SK-N-SH treated with all-trans-retinoic acid at 6 μM for 48 hours (cell line): Measurements from ENCODE around the gene EEF1AKMT3.

Source experiments
- ATAC-seq: fragments of 200-7000 bp; cut with Tn5 transposase; 3 replicates; pipeline ENCODE4 v1.9.1; 2020; ENCODE audit warnings: mild to moderate bottlenecking, moderate library complexity
- ARNTL ChIP-seq: fragments of 450-650 bp; formaldehyde crosslinking; IDR thresholded peaks from 2 replicates; pipeline ENCODE4 v1.5.0; 2020; ENCODE audit warnings: low read depth, mild to moderate bottlenecking, moderate library complexity, borderline replicate concordance
- BACH2 ChIP-seq: fragments of 250-450 bp; sonication (Bioruptor Pico); IDR thresholded peaks from 2 replicates; pipeline ENCODE4 v1.9.0; 2021; ENCODE audit warnings: mild to moderate bottlenecking, borderline replicate concordance
- CSDC2 ChIP-seq: fragments of 250-450 bp; sonication (Bioruptor Pico); IDR thresholded peaks from 2 replicates; pipeline ENCODE4 v1.5.0; 2020; ENCODE audit warnings: mild to moderate bottlenecking, moderate library complexity
- ESRRG ChIP-seq: fragments of 250-450 bp; sonication (Bioruptor Pico); IDR thresholded peaks from 2 replicates; pipeline ENCODE4 v1.6.1; 2021; ENCODE audit warnings: mild to moderate bottlenecking
- GLIS3 ChIP-seq: fragments of 250-450 bp; sonication (Bioruptor Pico); IDR thresholded peaks from 2 replicates; pipeline ENCODE4 v1.5.0; 2020; ENCODE audit warnings: mild to moderate bottlenecking, moderate library complexity
- ISL1 ChIP-seq: fragments of 250-450 bp; sonication (Bioruptor Pico); IDR thresholded peaks from 2 replicates; pipeline ENCODE4 v2.1.2; 2022; ENCODE audit warnings: mild to moderate bottlenecking, moderate library complexity
- PPARA ChIP-seq: fragments of 250-450 bp; sonication (Bioruptor Pico); IDR thresholded peaks from 2 replicates; pipeline ENCODE4 v1.5.0; 2020; ENCODE audit warnings: mild to moderate bottlenecking, borderline replicate concordance
- RARB ChIP-seq: fragments of 250-450 bp; sonication (Bioruptor Pico); IDR thresholded peaks from 2 replicates; pipeline ENCODE4 v1.8.0; 2021; ENCODE audit warnings: mild to moderate bottlenecking, moderate library complexity
- SNAI2 ChIP-seq: fragments of 250-450 bp; sonication (Bioruptor Pico); IDR thresholded peaks from 2 replicates; pipeline ENCODE4 v1.5.0; 2020; ENCODE audit warnings: mild to moderate bottlenecking, moderate library complexity
- TCF4 ChIP-seq: fragments of 250-450 bp; sonication (Bioruptor Pico); IDR thresholded peaks from 2 replicates; pipeline ENCODE4 v1.8.0; 2021; ENCODE audit warnings: mild to moderate bottlenecking, moderate library complexity, borderline replicate concordance
- TOX ChIP-seq: fragments of 250-450 bp; sonication (Bioruptor Pico); IDR thresholded peaks from 2 replicates; pipeline ENCODE4 v1.8.0; 2021; ENCODE audit warnings: mild to moderate bottlenecking, moderate library complexity, borderline replicate concordance
- ZC3H10 ChIP-seq: fragments of 250-450 bp; sonication (Bioruptor Pico); IDR thresholded peaks from 2 replicates; pipeline ENCODE4 v1.5.1; 2021; ENCODE audit warnings: mild to moderate bottlenecking, moderate library complexity
- ZFP3 ChIP-seq: fragments of 250-450 bp; sonication (Bioruptor Pico); IDR thresholded peaks from 2 replicates; pipeline ENCODE4 v1.5.0; 2020; ENCODE audit warnings: mild to moderate bottlenecking, moderate library complexity
- ZFP30 ChIP-seq: fragments of 450-650 bp; formaldehyde crosslinking; IDR thresholded peaks from 2 replicates; pipeline ENCODE4 v1.5.0; 2022; ENCODE audit warnings: mild to moderate bottlenecking, moderate library complexity
- ZNF565 ChIP-seq: fragments of 450-650 bp; formaldehyde crosslinking; conservative IDR thresholded peaks from 2 replicates; pipeline ENCODE4 v1.5.0; 2020; ENCODE audit warnings: low read depth, mild to moderate bottlenecking, moderate library complexity
- ZNF70 ChIP-seq: fragments of 450-650 bp; formaldehyde crosslinking; IDR thresholded peaks from 2 replicates; pipeline ENCODE4 v1.5.0; 2020; ENCODE audit warnings: mild to moderate bottlenecking, moderate library complexity
- ZNF8 ChIP-seq: fragments of 450-650 bp; formaldehyde crosslinking; IDR thresholded peaks from 2 replicates; pipeline ENCODE4 v1.5.0; 2020; ENCODE audit warnings: mild to moderate bottlenecking, moderate library complexity
- TF ChIP-seq, protein P1 (sequence below): fragments of 250-450 bp; sonication (Bioruptor Pico); IDR thresholded peaks from 2 replicates; pipeline ENCODE4 v1.5.0; 2020; ENCODE audit warnings: mild to moderate bottlenecking, moderate library complexity
- TF ChIP-seq, protein P2 (sequence below): fragments of 250-450 bp; sonication (Bioruptor Pico); IDR thresholded peaks from 2 replicates; pipeline ENCODE4 v1.5.1; 2021; ENCODE audit warnings: mild to moderate bottlenecking, moderate library complexity
- TF ChIP-seq, protein P3 (sequence below): fragments of 250-450 bp; sonication (Bioruptor Pico); IDR thresholded peaks from 2 replicates; pipeline ENCODE4 v1.5.1; 2020; ENCODE audit warnings: low read depth, mild to moderate bottlenecking, moderate library complexity
- TF ChIP-seq, protein P4 (sequence below): fragments of 250-450 bp; sonication (Bioruptor Pico); IDR thresholded peaks from 2 replicates; pipeline ENCODE4 v1.8.0; 2021; ENCODE audit warnings: low read depth, mild to moderate bottlenecking, moderate library complexity, borderline replicate concordance

Gene EEF1AKMT3

DNA sequence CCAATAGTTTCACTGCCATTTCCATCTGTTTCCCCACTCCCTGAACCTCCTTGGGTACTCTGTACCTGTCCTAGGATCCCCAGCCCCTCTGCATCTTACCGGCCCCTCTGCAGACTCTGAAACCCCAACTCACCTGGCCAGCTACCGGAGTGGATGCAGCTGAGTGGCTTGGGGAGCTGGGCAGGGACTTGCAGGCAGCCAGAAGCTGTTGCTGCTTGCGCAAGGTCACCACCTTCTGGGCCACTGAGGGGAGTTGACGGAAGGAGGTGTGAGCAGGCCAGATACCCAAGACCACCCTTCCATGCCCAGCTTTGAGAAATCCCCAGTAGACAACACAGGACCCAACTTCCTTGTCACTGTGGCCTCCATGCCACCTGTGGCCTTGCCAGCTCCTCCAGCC, 40.1 kb upstream of the EEF1AKMT3 start:
- no peak for TF ChIP-seq ZFP30 (CRISPR knock-in tag)
- TF ChIP-seq PPARA (CRISPR knock-in tag): no peak
- TF ChIP-seq ESRRG: no peak
- no peak for TF ChIP-seq ZFP3
- no peak for TF ChIP-seq ARNTL (CRISPR knock-in tag)
- TF ChIP-seq, protein P1, sequence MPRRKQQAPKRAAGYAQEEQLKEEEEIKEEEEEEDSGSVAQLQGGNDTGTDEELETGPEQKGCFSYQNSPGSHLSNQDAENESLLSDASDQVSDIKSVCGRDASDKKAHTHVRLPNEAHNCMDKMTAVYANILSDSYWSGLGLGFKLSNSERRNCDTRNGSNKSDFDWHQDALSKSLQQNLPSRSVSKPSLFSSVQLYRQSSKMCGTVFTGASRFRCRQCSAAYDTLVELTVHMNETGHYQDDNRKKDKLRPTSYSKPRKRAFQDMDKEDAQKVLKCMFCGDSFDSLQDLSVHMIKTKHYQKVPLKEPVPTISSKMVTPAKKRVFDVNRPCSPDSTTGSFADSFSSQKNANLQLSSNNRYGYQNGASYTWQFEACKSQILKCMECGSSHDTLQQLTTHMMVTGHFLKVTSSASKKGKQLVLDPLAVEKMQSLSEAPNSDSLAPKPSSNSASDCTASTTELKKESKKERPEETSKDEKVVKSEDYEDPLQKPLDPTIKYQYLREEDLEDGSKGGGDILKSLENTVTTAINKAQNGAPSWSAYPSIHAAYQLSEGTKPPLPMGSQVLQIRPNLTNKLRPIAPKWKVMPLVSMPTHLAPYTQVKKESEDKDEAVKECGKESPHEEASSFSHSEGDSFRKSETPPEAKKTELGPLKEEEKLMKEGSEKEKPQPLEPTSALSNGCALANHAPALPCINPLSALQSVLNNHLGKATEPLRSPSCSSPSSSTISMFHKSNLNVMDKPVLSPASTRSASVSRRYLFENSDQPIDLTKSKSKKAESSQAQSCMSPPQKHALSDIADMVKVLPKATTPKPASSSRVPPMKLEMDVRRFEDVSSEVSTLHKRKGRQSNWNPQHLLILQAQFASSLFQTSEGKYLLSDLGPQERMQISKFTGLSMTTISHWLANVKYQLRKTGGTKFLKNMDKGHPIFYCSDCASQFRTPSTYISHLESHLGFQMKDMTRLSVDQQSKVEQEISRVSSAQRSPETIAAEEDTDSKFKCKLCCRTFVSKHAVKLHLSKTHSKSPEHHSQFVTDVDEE (CRISPR knock-in tag): no peak
- TF ChIP-seq ISL1 (CRISPR knock-in tag): no peak
- no peak for ATAC-seq

DNA sequence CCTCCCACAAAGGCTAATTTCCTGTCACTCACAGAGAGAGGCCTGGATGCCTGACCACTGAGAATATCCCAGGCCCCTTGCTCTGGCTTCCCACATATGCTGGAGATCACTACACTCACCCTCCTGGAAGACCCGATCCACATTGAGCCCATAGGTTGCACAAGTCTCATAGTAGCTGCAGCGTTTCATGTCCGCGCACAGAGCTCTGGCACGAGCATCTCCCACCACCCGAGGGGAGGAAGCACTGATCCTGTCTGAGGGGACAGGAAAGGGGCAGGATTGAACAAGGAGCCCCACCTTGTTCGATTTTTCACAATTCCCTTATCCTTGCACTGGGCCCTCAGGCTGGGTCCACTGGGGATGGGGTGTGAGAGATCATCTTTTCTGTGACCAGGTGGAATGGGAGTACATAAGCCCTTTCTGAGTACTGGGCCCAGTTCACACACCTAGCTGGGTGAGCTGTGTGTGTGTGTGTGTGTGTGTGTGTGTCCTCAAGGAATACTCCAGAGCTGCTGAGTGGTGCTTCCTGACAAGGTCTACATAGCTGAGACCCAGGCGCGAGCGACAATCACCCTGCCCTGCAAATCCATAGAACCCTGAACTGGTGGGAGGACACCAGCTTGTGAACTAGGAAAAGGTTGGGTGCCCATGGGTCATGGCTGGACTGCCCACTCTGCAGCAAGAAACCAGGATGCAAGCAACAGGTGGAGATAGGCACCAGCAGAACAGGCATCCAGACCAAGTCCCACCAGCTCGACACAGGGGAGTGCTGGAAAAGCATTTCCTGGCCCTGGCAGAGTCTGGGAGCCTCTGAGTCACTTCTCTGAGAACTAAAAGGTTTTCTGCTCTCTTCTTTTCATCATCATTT, 39.5 kb upstream of the EEF1AKMT3 start:
- no peak for ATAC-seq
- no peak for TF ChIP-seq ZFP3

DNA sequence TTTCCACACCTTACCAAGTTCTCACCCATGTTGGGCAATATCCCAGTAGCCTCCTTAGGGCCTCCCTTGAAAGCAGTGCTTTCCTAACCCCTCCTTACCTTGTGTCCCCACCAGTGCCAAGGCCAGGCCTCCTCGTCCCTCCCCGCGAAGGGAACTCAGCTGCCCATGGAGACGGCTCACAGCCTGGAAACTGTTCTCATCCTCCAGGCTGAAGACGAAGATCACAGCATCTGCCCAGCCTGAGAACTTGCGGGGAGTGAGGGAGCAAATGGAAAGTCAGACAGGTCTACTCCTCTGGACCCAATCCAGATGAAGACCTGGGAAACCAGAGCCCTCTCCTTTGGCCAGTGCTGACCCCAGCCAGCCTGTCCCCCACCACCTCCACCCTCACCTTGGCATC, 38.5 kb upstream of the EEF1AKMT3 start:
- no peak for ATAC-seq
- TF ChIP-seq ZNF8 (CRISPR knock-in tag) (no peak), SNAI2 (no peak), PPARA (CRISPR knock-in tag) (no peak), GLIS3 (CRISPR knock-in tag) (no peak), CSDC2 (CRISPR knock-in tag) (no peak), ARNTL (CRISPR knock-in tag) (no peak), RARB (CRISPR knock-in tag) (no peak), TCF4 (CRISPR knock-in tag) (no peak), TOX (CRISPR knock-in tag) (no peak), ZFP3 (no peak), ZNF565 (no peak), ZFP30 (CRISPR knock-in tag) (no peak), ESRRG (no peak), ISL1 (CRISPR knock-in tag) (no peak)
- TF ChIP-seq, protein P2, sequence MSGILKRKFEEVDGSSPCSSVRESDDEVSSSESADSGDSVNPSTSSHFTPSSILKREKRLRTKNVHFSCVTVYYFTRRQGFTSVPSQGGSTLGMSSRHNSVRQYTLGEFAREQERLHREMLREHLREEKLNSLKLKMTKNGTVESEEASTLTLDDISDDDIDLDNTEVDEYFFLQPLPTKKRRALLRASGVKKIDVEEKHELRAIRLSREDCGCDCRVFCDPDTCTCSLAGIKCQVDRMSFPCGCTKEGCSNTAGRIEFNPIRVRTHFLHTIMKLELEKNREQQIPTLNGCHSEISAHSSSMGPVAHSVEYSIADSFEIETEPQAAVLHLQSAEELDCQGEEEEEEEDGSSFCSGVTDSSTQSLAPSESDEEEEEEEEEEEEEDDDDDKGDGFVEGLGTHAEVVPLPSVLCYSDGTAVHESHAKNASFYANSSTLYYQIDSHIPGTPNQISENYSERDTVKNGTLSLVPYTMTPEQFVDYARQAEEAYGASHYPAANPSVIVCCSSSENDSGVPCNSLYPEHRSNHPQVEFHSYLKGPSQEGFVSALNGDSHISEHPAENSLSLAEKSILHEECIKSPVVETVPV (CRISPR knock-in tag): no peak
- TF ChIP-seq, protein P1 (CRISPR knock-in tag): no peak
- TF ChIP-seq, protein P3, sequence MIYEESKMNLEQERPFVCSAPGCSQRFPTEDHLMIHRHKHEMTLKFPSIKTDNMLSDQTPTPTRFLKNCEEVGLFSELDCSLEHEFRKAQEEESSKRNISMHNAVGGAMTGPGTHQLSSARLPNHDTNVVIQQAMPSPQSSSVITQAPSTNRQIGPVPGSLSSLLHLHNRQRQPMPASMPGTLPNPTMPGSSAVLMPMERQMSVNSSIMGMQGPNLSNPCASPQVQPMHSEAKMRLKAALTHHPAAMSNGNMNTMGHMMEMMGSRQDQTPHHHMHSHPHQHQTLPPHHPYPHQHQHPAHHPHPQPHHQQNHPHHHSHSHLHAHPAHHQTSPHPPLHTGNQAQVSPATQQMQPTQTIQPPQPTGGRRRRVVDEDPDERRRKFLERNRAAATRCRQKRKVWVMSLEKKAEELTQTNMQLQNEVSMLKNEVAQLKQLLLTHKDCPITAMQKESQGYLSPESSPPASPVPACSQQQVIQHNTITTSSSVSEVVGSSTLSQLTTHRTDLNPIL (CRISPR knock-in tag): no peak

DNA sequence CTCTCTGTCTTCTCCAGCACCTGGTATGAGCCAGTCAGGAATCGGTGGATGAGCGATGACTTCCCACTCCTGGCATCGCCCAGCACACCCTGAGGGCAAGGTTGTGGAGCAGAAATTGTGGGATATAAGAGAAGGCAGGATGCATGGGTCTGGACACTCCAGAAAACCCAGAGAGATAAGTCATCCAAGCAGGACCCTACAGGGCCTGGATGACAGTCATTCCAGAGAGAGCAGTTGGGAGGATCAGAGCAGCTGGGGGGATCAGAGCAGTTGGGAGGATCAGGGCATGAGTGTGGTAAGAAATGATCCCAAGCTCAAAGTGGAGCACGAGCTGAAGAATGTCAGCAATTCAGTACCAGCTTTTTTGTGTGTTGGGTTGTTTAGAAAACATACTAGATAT, 37.8 kb upstream of the EEF1AKMT3 start:
- TF ChIP-seq ZNF70 (CRISPR knock-in tag): no peak
- TF ChIP-seq TCF4 (CRISPR knock-in tag): no peak
- no peak for TF ChIP-seq ISL1 (CRISPR knock-in tag)
- no peak for TF ChIP-seq RARB (CRISPR knock-in tag)
- no peak for TF ChIP-seq ESRRG
- no peak for TF ChIP-seq GLIS3 (CRISPR knock-in tag)
- no peak for TF ChIP-seq ARNTL (CRISPR knock-in tag)
- TF ChIP-seq, protein P4, sequence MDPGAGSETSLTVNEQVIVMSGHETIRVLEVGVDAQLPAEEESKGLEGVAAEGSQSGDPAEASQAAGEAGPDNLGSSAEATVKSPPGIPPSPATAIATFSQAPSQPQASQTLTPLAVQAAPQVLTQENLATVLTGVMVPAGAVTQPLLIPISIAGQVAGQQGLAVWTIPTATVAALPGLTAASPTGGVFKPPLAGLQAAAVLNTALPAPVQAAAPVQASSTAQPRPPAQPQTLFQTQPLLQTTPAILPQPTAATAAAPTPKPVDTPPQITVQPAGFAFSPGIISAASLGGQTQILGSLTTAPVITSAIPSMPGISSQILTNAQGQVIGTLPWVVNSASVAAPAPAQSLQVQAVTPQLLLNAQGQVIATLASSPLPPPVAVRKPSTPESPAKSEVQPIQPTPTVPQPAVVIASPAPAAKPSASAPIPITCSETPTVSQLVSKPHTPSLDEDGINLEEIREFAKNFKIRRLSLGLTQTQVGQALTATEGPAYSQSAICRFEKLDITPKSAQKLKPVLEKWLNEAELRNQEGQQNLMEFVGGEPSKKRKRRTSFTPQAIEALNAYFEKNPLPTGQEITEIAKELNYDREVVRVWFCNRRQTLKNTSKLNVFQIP (CRISPR knock-in tag): no peak
- TF ChIP-seq, protein P3 (CRISPR knock-in tag): no peak
- TF ChIP-seq CSDC2 (CRISPR knock-in tag): no peak
- TF ChIP-seq BACH2 (CRISPR knock-in tag): no peak
- TF ChIP-seq ZC3H10 (CRISPR knock-in tag): no peak
- no peak for TF ChIP-seq TOX (CRISPR knock-in tag)
- no peak for TF ChIP-seq PPARA (CRISPR knock-in tag)
- no peak for TF ChIP-seq ZFP30 (CRISPR knock-in tag)
- no peak for ATAC-seq
